ENCODE results near the gene HBB.

DNA sequence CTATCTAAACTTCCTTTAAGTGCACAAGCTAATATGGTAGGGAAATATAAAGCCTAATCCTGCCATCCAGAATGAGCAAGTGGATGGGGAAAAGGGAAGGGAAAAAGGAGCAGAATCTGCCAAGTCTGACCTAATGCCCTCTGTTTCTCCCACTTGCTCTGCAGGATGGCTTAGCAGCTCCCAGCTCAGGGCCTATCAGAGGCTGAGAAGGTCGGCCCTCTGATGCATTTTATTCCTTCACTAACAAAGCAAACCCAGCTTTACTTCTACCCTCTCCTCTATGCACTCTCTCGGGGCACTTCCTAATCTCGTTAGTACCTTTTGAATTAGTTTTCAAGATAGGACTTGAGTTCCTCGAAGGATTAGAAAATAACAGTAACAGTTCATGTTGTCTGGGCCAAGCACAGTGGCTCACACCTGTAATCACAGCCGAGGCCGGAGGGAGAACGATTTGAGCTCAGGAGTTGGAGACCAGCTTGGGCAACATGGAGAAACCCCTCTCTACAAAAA lies 16.4 kb downstream of the HBB start:
- TF ChIP-seq CTCF (IDR thresholded peaks at IDR 0.05 in 4 of 5, conservative IDR thresholded peaks at IDR 0.05 in 1 of 5) = no peak
- no peak for TF ChIP-seq POLR2A (IDR thresholded peaks at IDR 0.05)
